Fibroblast of villous mesenchyme (primary cell): Measurements from ENCODE around the gene HHATL. TPM values are rescaled to one million over a fixed set of nuclear protein-coding genes. Genes with fewer than 3 reads are reported as not detected.

Experiments
- DNase-seq: peaks from one replicate; pipeline ENCODE4 v3.0.0-alpha.2; 2010; ENCODE audit warnings: low read depth
- H3K4me3 ChIP-seq: 2 replicates; pipeline ENCODE4 v1.5.1; 2011; ENCODE audit warnings: low read depth, mild to moderate bottlenecking, low read length
- CTCF ChIP-seq: IDR thresholded peaks from 2 replicates; pipeline ENCODE4 v1.5.1; 2012; ENCODE audit warnings: low read depth, mild to moderate bottlenecking, low read length; ENCODE audit not compliant: insufficient read depth
- total RNA-seq: library from RNA; depleted of rRNA; stranded (reverse); fragments of >200 nt; gene quantifications from 2 replicates; pipeline ENCODE4 v1.2.3, GENCODE V29; 2012

The HHATL gene
- total RNA-seq, 1 donor = not detected

DNA sequence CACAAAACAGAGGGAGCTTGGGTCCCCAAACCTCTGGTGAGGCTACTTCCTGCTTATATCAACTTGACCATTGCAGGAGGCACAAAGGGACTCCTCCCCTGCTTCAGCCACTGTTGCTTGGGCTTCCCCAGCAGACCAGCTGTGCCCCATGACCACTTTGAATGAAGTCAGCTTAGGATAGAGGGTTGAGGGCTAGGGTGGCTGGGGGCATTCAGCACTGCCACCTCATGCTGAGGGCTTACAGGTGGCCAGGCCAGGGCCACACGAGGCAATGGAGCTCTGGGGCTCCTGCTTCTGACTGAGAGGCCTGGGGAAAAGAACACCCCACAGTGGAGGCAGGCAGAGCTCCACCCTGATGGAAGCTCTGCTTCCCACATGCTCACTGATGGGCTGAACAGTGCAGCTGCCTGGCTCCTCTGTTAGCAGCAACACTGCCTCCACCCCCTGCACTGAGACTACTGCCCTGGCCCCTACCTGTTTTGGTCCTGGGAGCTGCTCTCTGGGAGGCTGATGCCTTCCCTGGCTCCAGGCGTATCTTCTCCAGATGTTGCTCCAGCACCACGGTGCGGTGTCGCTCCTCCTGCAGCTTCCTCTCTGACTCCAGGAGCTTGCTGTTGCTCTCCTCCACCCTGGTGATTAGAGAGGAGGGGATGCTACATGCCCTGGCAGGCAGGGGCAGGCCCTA lies 10.2 kb upstream of the HHATL start:
- no peak overlapping the region for H3K4me3 ChIP-seq
- no peak for TF ChIP-seq CTCF
- no peak for DNase-seq

- no peak for TF ChIP-seq CTCF
- no peak for DNase-seq
- H3K4me3 ChIP-seq = no peak overlapping the region
Measured at GRCh38 chr3:42712344-42712648, 9.7 kb upstream of the HHATL start.

- DNase-seq = no peak
- no peak for TF ChIP-seq CTCF
- no peak overlapping the region for H3K4me3 ChIP-seq
Measured at GRCh38 chr3:42711491-42712343, 9.1 kb upstream of the HHATL start.

- no peak for DNase-seq
- H3K4me3 ChIP-seq = no peak overlapping the region
- TF ChIP-seq CTCF = no peak
Measured at GRCh38 chr3:42710323-42711021, 7.9 kb upstream of the HHATL start.

GRCh38 chr3:42709621-42710020 lies 7.0 kb upstream of the HHATL start:
- H3K4me3 ChIP-seq = no peak overlapping the region
- no peak for TF ChIP-seq CTCF
- DNase-seq = no peak

DNA sequence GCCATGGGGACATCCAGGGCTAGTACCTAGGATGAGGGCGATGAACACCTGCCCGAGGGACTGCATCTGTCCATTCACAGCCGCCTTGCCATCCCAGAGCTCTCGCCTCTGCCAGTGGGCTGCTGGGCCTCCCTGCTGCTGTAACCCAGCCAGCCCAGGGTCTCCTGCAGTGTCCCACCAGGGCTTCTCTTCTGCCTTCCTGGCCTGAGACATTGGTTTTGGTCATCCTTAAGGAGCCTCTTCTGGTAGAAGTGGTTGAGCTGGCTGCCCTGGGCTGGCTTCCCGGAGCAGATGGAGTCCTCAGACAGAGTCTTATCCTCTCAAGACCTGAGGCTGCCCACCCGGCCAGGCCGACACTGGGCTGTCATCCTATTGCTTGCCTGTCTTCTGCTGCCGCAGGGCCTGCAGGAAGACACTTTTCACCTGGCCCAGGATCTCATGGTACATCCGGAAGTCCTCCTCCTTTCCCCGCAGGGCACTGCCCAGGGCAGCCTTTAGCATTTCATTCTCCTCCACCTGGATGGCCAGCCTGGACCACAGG lies 6.1 kb upstream of the HHATL start:
- no peak overlapping the region for H3K4me3 ChIP-seq
- no peak for DNase-seq
- no peak for TF ChIP-seq CTCF
